ENCODE data around the gene FNDC3B. TPM values are rescaled to one million over a fixed set of nuclear protein-coding genes. Genes with fewer than 3 reads are reported as not detected.

The FNDC3B gene
- total and polyA plus RNA-seq, 9 of the 15 experiments (the other 6 are each of a cell fraction or from before 2014, with no cell fraction given): 7.0 to 35.8 (median 16.2) TPM

- H3K36me3 ChIP-seq (ENCODE audit: control insufficient read depth, insufficient read depth, low read length): no peaks in the 10 kb centered on the region
- H3K9ac ChIP-seq (ENCODE audit: insufficient read depth in 1 of 2, low read depth in 2 of 2, low read length in 2 of 2): no peak overlapping the region
- ATAC-seq (no peak), FAIRE-seq (no peak), DNase-seq (ENCODE audit: extremely low read depth in 1 of 4, low spot score in 3 of 4) (no peak)
- no peaks in the 10 kb centered on the region for H4K20me1 ChIP-seq (replicated peaks; ENCODE audit: control insufficient read depth, insufficient read depth, low read length)
- H3K27me3 ChIP-seq (ENCODE audit: control insufficient read depth in 2 of 2, insufficient read depth in 2 of 2, low read length in 2 of 2): no peaks in the 10 kb centered on the region
- no peak overlapping the region for H3K4me2 ChIP-seq (ENCODE audit: insufficient read depth, low read length)
- TF ChIP-seq ZBTB40 (IDR thresholded peaks at IDR 0.05) (0 out of 2 replicates have a peak, but pooled peaks have one; percentile 24), ZBTB40 (CRISPR knock-in tag; IDR thresholded peaks at IDR 0.05) (no peak), BRF2 (IDR thresholded peaks at IDR 0.05; ENCODE audit: borderline replicate concordance, insufficient read depth, insufficient read length) (no peak), GATA2 (CRISPR knock-in tag; IDR thresholded peaks at IDR 0.05) (no peak), ZNF24 (IDR thresholded peaks at IDR 0.05) (no peak)
- ChIA-PET POLR2A (no interaction called here), CTCF (ENCODE audit: low intra/inter-chr PET ratio) (no interaction called here)
- no peaks in the 10 kb centered on the region for H3K9me3 ChIP-seq (replicated peaks; ENCODE audit: control insufficient read depth, insufficient read depth, low read depth, low read length)
- H3K4me1 ChIP-seq (replicated peaks in 1 of 2; ENCODE audit: control insufficient read depth in 2 of 2, insufficient read depth in 2 of 2, low read length in 2 of 2): no peaks in the 10 kb centered on the region
- no peak overlapping the region for H3K4me3 ChIP-seq
- in situ Hi-C loops (cut with MboI) (no loop called here), intact Hi-C loops (cut with micrococcal nuclease) (no loop called here)
- no TSS peak for BruUV-seq (replicated peaks)
- no peak overlapping the region for H2AFZ ChIP-seq (ENCODE audit: low read depth, low read length)
- no peak overlapping the region for H3K27ac ChIP-seq (ENCODE audit: extremely low read depth, low read depth, low read length)
- no peaks in the 10 kb centered on the region for H3K9me1 ChIP-seq (ENCODE audit: control insufficient read depth, insufficient read depth, low read length)
- peaks cover 20% of the 10 kb centered on the region for H3K79me2 ChIP-seq (ENCODE audit: control insufficient read depth, insufficient read depth, low read length)
- WGBS (ENCODE audit: insufficient coverage, low coverage, missing lambda C conversion rate): 86% methylated on average over 7 of the region's 7 CpGs
Observed at GRCh38 chr3:172189987-172190603, 150.7 kb downstream of the FNDC3B start.
